Midbrain (tissue), 1 donor: ENCODE measurements around the gene MYH11.
"Not testable (repeated sequence)": the region's sequence is repeated elsewhere in the genome, so short reads cannot be mapped to it uniquely, and the experiment has no call there.

Experiments used
- DNase-seq: peaks from one replicate; lab custom pipeline; 2025; lab: John Stamatoyannopoulos, UW

MYH11 gene

GRCh38 chr16:15876503-15876902, 19.7 kb upstream of the MYH11 start:
- no peak for DNase-seq

- peak; percentile 53 for DNase-seq
These were observed 18.0 kb upstream of the MYH11 start for GRCh38 chr16:15874745-15875314.

GRCh38 chr16:15873737-15874136, 16.9 kb upstream of the MYH11 start:
- no peak for DNase-seq

GRCh38 chr16:15873301-15873700, 16.5 kb upstream of the MYH11 start:
- peak; percentile 3 for DNase-seq

- DNase-seq = no peak
These were observed 13.2 kb upstream of the MYH11 start for GRCh38 chr16:15870011-15870410.

GRCh38 chr16:15866451-15866850, 9.6 kb upstream of the MYH11 start:
- no peak for DNase-seq

GRCh38 chr16:15865742-15866141, 8.9 kb upstream of the MYH11 start:
- DNase-seq = no peak

GRCh38 chr16:15864939-15865338, 8.1 kb upstream of the MYH11 start:
- DNase-seq = no peak

GRCh38 chr16:15861996-15862395, 5.2 kb upstream of the MYH11 start:
- no peak for DNase-seq

- DNase-seq = no peak
These were observed 2.3 kb upstream of the MYH11 start for GRCh38 chr16:15858921-15859668.

- no peak for DNase-seq
These were observed 1.1 kb upstream of the MYH11 start for GRCh38 chr16:15857724-15858560.

GRCh38 chr16:15856182-15856581, 646 bp downstream of the MYH11 start:
- no peak for DNase-seq

GRCh38 chr16:15855704-15856003, 1.2 kb downstream of the MYH11 start:
- DNase-seq = no peak

GRCh38 chr16:15854906-15855703, 1.7 kb downstream of the MYH11 start:
- no peak for DNase-seq

GRCh38 chr16:15854061-15854460, 2.8 kb downstream of the MYH11 start:
- no peak for DNase-seq

- no peak for DNase-seq
These were observed 3.8 kb downstream of the MYH11 start for GRCh38 chr16:15853021-15853420.

GRCh38 chr16:15850555-15850954, 6.3 kb downstream of the MYH11 start:
- not testable (repeated sequence) for DNase-seq

GRCh38 chr16:15849209-15849981, 7.4 kb downstream of the MYH11 start:
- no peak for DNase-seq

- no peak for DNase-seq
These were observed 9.1 kb downstream of the MYH11 start for GRCh38 chr16:15847611-15848175.

GRCh38 chr16:15846510-15846909, 10.3 kb downstream of the MYH11 start:
- no peak for DNase-seq

GRCh38 chr16:15843635-15844279, 13.1 kb downstream of the MYH11 start:
- no peak for DNase-seq
